Activated naive CD8-positive, alpha-beta T cell (primary cell): ENCODE measurements around the gene LIN7A.

Experiments used
- H3K27ac Mint-ChIP-seq: one replicate; pipeline ENCODE4 v1.8.0; 2021; ENCODE audit warnings: mixed read lengths
- H3K27me3 Mint-ChIP-seq: one replicate; pipeline ENCODE4 v1.8.0; 2021; ENCODE audit warnings: mixed read lengths
- H3K36me3 Mint-ChIP-seq: one replicate; pipeline ENCODE4 v1.8.0; 2021; ENCODE audit warnings: mixed read lengths
- H3K4me1 Mint-ChIP-seq: one replicate; pipeline ENCODE4 v1.8.0; 2021; ENCODE audit warnings: low read depth, mixed read lengths
- H3K4me3 Mint-ChIP-seq: one replicate; pipeline ENCODE4 v1.8.0; 2021; ENCODE audit warnings: mild to moderate bottlenecking, mixed read lengths
- H3K9me3 Mint-ChIP-seq: one replicate; pipeline ENCODE4 v1.8.0; 2021; ENCODE audit warnings: low read depth, mixed read lengths

LIN7A gene

GRCh38 chr12:80937391-80938238 lies at the start of gene LIN7A:
Gene LIN7A (minus strand): TSS chr12:80937934. CDS start chr12:80937722, 212 bp downstream.
- Mint-ChIP-seq H3K9me3 (no peaks in the 10 kb centered on the region), H3K36me3 (no peaks in the 10 kb centered on the region), H3K27me3 (peaks cover 26% of the 10 kb centered on the region), H3K27ac (no peak within 1 kb of the TSS), H3K4me1 (peaks cover 2% of the 10 kb centered on the region), H3K4me3 (no peak within 1 kb of the TSS)

DNA sequence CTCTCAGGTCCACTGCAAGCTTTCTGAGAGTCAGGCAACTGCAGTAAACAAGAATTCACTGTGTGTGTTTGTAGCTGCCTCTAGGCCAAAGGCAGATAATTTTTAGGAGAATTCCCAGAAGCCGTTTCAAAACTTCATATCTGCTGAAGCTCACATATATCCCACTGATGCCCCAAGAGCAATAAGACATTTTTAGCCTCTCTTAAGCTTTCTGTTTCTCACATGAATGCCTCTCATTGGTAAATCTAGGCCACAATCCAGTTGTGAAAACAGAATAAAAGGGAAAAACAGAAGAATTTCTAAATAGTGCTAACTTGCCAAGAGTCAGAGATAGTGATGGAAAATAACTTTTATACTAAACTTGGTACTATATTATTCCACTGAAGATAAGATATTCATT lies 48.5 kb upstream of the LIN7A start:
- Mint-ChIP-seq H3K9me3 (peaks cover 9% of the 10 kb centered on the region), H3K4me1 (no peaks in the 10 kb centered on the region), H3K4me3 (no peak overlapping the region), H3K36me3 (no peaks in the 10 kb centered on the region), H3K27ac (no peak overlapping the region), H3K27me3 (no peaks in the 10 kb centered on the region)

- no peaks in the 10 kb centered on the region for H3K36me3 Mint-ChIP-seq
- no peaks in the 10 kb centered on the region for H3K27me3 Mint-ChIP-seq
- H3K9me3 Mint-ChIP-seq = peaks cover 7% of the 10 kb centered on the region
- H3K4me3 Mint-ChIP-seq = no peak overlapping the region
- H3K4me1 Mint-ChIP-seq = no peaks in the 10 kb centered on the region
- H3K27ac Mint-ChIP-seq = no peak overlapping the region
Measured at GRCh38 chr12:80979816-80980215, 42.1 kb upstream of the LIN7A start.

DNA sequence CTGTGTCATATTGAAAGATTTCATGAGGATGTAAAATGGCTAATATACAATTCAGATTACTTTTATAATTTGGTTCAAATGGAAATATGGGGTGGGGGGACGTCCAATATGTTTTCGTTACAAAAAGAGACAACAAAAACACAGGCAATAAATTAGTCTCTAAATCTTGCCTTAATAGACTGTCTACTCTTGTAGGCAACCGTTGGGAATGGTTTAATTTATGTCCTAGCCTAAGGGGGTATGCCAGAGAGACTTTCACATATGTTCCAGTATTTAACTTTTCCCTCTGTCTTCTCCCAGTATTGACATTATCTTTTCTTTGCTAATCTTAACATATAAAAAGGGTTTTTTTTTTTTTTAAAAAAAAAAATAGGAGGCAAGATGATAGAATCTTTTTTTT lies 41.5 kb upstream of the LIN7A start:
- no peaks in the 10 kb centered on the region for H3K27me3 Mint-ChIP-seq
- H3K4me1 Mint-ChIP-seq = no peaks in the 10 kb centered on the region
- H3K36me3 Mint-ChIP-seq = no peaks in the 10 kb centered on the region
- H3K9me3 Mint-ChIP-seq = peaks cover 2% of the 10 kb centered on the region
- no peak overlapping the region for H3K4me3 Mint-ChIP-seq
- no peak overlapping the region for H3K27ac Mint-ChIP-seq

GRCh38 chr12:80977346-80977745 lies 39.6 kb upstream of the LIN7A start:
- H3K9me3 Mint-ChIP-seq = peaks cover 2% of the 10 kb centered on the region
- H3K27ac Mint-ChIP-seq = no peak overlapping the region
- no peaks in the 10 kb centered on the region for H3K36me3 Mint-ChIP-seq
- no peaks in the 10 kb centered on the region for H3K27me3 Mint-ChIP-seq
- H3K4me1 Mint-ChIP-seq = no peaks in the 10 kb centered on the region
- no peak overlapping the region for H3K4me3 Mint-ChIP-seq

GRCh38 chr12:80968326-80968725 lies 30.6 kb upstream of the LIN7A start:
- no peak overlapping the region for H3K27ac Mint-ChIP-seq
- H3K36me3 Mint-ChIP-seq = no peaks in the 10 kb centered on the region
- no peak overlapping the region for H3K4me3 Mint-ChIP-seq
- H3K9me3 Mint-ChIP-seq = peaks cover 12% of the 10 kb centered on the region
- no peaks in the 10 kb centered on the region for H3K27me3 Mint-ChIP-seq
- H3K4me1 Mint-ChIP-seq = no peaks in the 10 kb centered on the region

DNA sequence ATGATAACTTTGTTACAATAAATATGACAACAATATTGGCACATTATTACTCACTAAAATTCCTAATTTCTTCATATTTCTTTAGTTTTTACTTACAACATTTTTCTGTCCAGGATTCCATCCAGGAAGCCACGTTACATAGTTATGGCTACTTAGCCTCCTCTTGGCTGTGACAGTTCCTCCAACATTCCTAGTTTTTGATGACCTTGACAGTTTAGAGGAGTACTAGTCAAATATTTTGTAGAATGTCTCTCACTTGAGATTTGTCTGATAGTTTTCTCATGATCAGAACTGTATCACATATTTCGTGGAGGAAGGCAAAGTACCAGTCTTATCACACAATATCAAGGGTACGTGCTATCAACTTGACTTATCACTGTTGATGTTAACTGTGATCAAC lies 29.8 kb upstream of the LIN7A start:
- H3K27ac Mint-ChIP-seq = no peak overlapping the region

GRCh38 chr12:80966001-80966400 lies 28.3 kb upstream of the LIN7A start:
- Mint-ChIP-seq H3K27me3 (no peaks in the 10 kb centered on the region), H3K9me3 (peaks cover 9% of the 10 kb centered on the region), H3K4me1 (no peaks in the 10 kb centered on the region), H3K4me3 (no peak overlapping the region), H3K36me3 (no peaks in the 10 kb centered on the region), H3K27ac (no peak overlapping the region)

More for the DNA sequence above, 29.8 kb upstream of the LIN7A start:
- Mint-ChIP-seq H3K4me3 (no peak overlapping the region), H3K36me3 (no peaks in the 10 kb centered on the region), H3K4me1 (no peaks in the 10 kb centered on the region), H3K27me3 (no peaks in the 10 kb centered on the region), H3K9me3 (peaks cover 12% of the 10 kb centered on the region)

DNA sequence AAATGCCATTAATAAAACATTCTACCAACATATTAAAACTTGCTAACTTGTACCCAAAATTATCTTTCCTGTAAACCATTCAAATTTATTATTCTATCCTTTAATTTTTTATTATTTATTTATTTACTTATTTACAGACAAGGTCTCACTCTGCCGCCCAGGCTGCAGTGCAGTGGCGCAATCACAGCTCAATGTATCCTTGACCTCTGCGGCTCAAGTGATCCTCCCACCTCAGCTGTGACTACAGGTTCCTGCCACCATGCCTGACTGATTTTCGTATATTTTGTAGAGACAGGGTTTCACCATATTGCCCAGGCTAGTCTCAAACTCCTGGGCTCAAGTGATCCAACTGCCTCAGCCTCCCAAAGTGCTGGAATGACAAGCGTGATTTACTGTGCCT lies 20.4 kb upstream of the LIN7A start:
- Mint-ChIP-seq H3K36me3 (no peaks in the 10 kb centered on the region), H3K4me1 (no peaks in the 10 kb centered on the region), H3K27me3 (no peaks in the 10 kb centered on the region), H3K9me3 (peaks cover 11% of the 10 kb centered on the region), H3K4me3 (no peak overlapping the region), H3K27ac (no peak overlapping the region)

GRCh38 chr12:80954857-80955520 lies 17.3 kb upstream of the LIN7A start:
- H3K27ac Mint-ChIP-seq = no peak overlapping the region
- H3K9me3 Mint-ChIP-seq = peaks cover 4% of the 10 kb centered on the region
- no peaks in the 10 kb centered on the region for H3K36me3 Mint-ChIP-seq
- H3K27me3 Mint-ChIP-seq = no peaks in the 10 kb centered on the region
- no peaks in the 10 kb centered on the region for H3K4me1 Mint-ChIP-seq
- H3K4me3 Mint-ChIP-seq = no peak overlapping the region

DNA sequence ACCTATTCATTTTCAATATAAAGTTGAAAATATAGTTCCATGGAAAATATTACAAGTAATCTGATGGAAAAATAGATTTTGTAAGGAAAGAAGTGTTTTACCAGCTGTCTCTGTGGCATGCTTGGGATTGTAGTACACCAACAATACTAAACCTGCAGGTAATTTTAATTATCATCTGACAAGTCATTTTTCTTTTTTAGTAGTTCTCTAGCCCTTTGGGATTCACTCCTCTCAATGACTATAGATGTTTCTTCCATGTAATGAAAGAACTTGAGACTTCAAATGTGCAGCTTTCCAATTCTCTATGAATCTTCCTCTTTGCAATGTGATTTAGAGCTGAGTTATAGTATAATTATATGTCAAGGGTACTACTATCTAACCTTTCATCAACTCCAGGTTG lies 14.7 kb upstream of the LIN7A start:
- Mint-ChIP-seq H3K36me3 (no peaks in the 10 kb centered on the region), H3K9me3 (peaks cover 4% of the 10 kb centered on the region), H3K27ac (no peak overlapping the region), H3K4me1 (no peaks in the 10 kb centered on the region), H3K4me3 (no peak overlapping the region), H3K27me3 (no peaks in the 10 kb centered on the region)

DNA sequence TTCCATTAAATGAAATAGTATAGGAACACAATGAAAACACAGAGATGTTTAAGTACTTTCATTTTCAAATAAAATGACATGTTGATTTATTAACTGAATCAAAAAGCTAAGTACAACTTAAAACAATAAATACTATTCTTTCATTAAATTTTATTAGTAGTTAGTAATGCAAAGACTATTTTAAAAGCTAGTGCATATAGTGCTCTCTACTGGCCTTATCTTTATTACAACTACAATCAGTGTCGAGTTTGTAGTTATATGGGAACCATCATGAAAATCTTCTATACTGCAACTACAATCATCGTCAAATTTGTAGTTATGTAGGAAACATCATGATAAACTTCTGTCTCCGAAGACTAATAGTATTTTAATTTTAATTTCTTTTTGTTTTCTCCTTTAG lies 8.9 kb upstream of the LIN7A start:
- H3K27ac Mint-ChIP-seq = no peak overlapping the region
- no peaks in the 10 kb centered on the region for H3K36me3 Mint-ChIP-seq
- H3K4me3 Mint-ChIP-seq = no peak overlapping the region
- H3K27me3 Mint-ChIP-seq = no peaks in the 10 kb centered on the region
- no peaks in the 10 kb centered on the region for H3K4me1 Mint-ChIP-seq
- no peaks in the 10 kb centered on the region for H3K9me3 Mint-ChIP-seq

- Mint-ChIP-seq H3K9me3 (no peaks in the 10 kb centered on the region), H3K27ac (no peak overlapping the region), H3K36me3 (no peaks in the 10 kb centered on the region), H3K27me3 (peaks cover 7% of the 10 kb centered on the region), H3K4me3 (no peak overlapping the region), H3K4me1 (no peaks in the 10 kb centered on the region)
Measured at GRCh38 chr12:80943338-80943737, 5.6 kb upstream of the LIN7A start.

DNA sequence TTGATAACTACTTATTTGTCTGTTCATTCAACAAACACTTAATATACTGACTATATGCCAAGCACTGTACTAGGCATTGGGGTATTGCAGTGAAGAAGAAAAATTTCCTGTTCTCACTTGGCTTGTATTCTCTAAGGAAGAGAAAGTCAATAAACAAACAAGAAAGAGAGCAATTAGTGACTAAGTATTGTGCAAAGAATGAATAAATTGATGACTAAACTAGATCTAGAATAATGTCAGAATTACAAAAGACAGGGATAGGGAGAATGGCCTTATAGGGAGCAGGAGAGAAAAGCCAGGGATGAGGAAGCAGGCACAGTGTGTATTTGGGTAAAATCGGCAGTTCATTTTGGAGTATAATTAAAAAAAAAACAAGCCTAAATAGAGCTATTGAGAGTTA lies 4.2 kb upstream of the LIN7A start:
- no peaks in the 10 kb centered on the region for H3K36me3 Mint-ChIP-seq
- H3K27ac Mint-ChIP-seq = no peak overlapping the region
- no peak overlapping the region for H3K4me3 Mint-ChIP-seq
- peaks cover 13% of the 10 kb centered on the region for H3K27me3 Mint-ChIP-seq
- peaks cover 2% of the 10 kb centered on the region for H3K4me1 Mint-ChIP-seq
- H3K9me3 Mint-ChIP-seq = no peaks in the 10 kb centered on the region

GRCh38 chr12:80939231-80939950 lies 1.7 kb upstream of the LIN7A start:
- Mint-ChIP-seq H3K36me3 (no peaks in the 10 kb centered on the region), H3K27me3 (peaks cover 26% of the 10 kb centered on the region), H3K4me3 (no peak overlapping the region), H3K27ac (no peak overlapping the region), H3K9me3 (no peaks in the 10 kb centered on the region), H3K4me1 (peaks cover 2% of the 10 kb centered on the region)
